Measurements from ENCODE around the gene PBX2. TPM values are rescaled to one million over a fixed set of nuclear protein-coding genes. Genes with fewer than 3 reads are reported as not detected.

PBX2 gene, protein sequence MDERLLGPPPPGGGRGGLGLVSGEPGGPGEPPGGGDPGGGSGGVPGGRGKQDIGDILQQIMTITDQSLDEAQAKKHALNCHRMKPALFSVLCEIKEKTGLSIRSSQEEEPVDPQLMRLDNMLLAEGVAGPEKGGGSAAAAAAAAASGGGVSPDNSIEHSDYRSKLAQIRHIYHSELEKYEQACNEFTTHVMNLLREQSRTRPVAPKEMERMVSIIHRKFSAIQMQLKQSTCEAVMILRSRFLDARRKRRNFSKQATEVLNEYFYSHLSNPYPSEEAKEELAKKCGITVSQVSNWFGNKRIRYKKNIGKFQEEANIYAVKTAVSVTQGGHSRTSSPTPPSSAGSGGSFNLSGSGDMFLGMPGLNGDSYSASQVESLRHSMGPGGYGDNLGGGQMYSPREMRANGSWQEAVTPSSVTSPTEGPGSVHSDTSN
- 88.1 and 92.7 TPM in 2 replicates for total RNA-seq

DNA sequence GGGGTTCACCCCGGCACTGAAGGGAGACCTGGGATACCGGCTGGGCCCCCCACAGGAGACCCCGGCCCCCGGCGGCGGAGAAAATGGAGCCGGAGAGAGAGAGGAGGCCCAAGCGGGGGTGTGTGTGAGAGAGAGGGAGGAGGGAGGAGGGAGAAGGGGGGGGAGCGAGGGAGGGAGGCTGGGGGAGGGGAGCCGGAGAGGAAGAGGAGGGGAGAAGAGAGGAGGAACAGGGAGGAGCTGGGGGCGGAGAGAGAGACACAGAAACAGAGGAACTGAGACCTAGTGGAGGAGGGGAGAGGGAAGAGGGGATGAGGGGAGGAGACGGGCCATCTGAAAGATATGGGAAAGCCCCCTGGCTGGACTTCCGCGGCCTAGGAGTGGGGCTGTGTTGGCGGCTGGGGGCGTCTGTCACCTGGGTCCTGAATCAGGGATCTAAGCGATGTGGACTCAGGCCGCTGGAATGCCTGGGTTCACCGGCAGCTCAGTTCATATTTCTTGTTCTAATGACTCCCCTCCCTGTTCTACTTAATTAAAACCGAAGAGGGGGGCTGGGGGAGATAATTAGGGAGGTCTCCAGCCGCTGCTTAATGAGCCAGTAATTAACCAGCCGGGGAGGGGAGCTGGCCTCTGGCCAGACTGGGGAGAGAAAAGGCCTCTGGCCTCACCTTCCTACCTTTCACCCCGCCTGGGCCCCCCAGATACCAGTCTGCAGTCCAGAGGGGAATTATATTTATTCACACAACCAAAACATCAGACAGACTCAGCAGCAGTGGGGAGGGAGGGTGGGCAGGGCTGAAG, at the start of gene PBX2:
PBX2 (minus strand) TSS at position 149 of the 798 bp plus-strand sequence. CDS start 287 bp downstream, outside the sequence.
- Mint-ChIP-seq H3K4me1 (peaks cover 67% of the 10 kb centered on the region), H3K27ac (peak within 1 kb of the TSS; percentile 95), H3K4me3 (peak within 1 kb of the TSS; percentile 97), H3K36me3 (ENCODE audit: low read depth) (peaks cover 47% of the 10 kb centered on the region), H3K27me3 (no peaks in the 10 kb centered on the region), H3K9me3 (no peaks in the 10 kb centered on the region)
- intact Hi-C loops (cut with micrococcal nuclease): loop anchor here (1.0 to 10.0 kb wide), 4 partner anchors 12 to 1975 kb away; partner anchors contain the start of genes ATF6B, RGL2, RNF5 and TRIM26
- peak; percentile 94 for DNase-seq

- Mint-ChIP-seq H3K9me3 (no peaks in the 10 kb centered on the region), H3K27me3 (peaks cover 18% of the 10 kb centered on the region), H3K4me1 (peaks cover 20% of the 10 kb centered on the region), H3K4me3 (no peak overlapping the region), H3K36me3 (ENCODE audit: low read depth) (no peaks in the 10 kb centered on the region), H3K27ac (no peak overlapping the region)
- DNase-seq: no peak
- intact Hi-C loops (cut with micrococcal nuclease): no loop called here
Observed at GRCh38 chr6:32239462-32239861, 49.5 kb upstream of the PBX2 start.

- Mint-ChIP-seq H3K4me1 (no peaks in the 10 kb centered on the region), H3K27me3 (peaks cover 5% of the 10 kb centered on the region), H3K27ac (no peak overlapping the region), H3K9me3 (no peaks in the 10 kb centered on the region), H3K36me3 (ENCODE audit: low read depth) (no peaks in the 10 kb centered on the region), H3K4me3 (no peak overlapping the region)
- intact Hi-C loops (cut with micrococcal nuclease): no loop called here
- no peak for DNase-seq
Observed at GRCh38 chr6:32234934-32235333, 44.9 kb upstream of the PBX2 start.

DNA sequence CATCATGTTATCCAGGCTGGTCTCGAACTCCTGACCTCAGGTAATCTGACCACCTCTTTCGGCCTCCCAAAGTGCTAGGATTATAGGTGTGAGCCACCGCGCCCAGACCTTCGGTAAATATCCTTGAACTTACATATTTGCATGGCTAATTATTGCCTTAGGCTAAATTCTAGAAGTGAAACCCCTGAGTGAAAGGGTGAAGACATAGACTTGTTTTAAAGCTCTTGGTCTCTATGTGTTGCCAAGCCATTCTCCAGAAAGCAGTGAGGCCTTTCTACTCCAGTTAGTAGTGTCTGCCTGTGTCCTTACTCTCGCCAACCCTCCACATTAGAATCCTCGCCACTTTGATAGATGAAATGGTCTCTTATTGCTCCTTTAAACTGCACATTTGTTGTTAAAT, 36.4 kb upstream of the PBX2 start:
- intact Hi-C loops (cut with micrococcal nuclease): no loop called here
- H3K4me3 Mint-ChIP-seq: no peak overlapping the region
- peaks cover 8% of the 10 kb centered on the region for H3K4me1 Mint-ChIP-seq
- no peak for DNase-seq
- H3K9me3 Mint-ChIP-seq: no peaks in the 10 kb centered on the region
- peaks cover 1% of the 10 kb centered on the region for H3K27me3 Mint-ChIP-seq
- no peak overlapping the region for H3K27ac Mint-ChIP-seq
- H3K36me3 Mint-ChIP-seq (ENCODE audit: low read depth): no peaks in the 10 kb centered on the region

- intact Hi-C loops (cut with micrococcal nuclease): no loop called here
- no peak overlapping the region for H3K4me3 Mint-ChIP-seq
- peaks cover 8% of the 10 kb centered on the region for H3K4me1 Mint-ChIP-seq
- no peak for DNase-seq
- peaks cover 1% of the 10 kb centered on the region for H3K27me3 Mint-ChIP-seq
- no peaks in the 10 kb centered on the region for H3K36me3 Mint-ChIP-seq (ENCODE audit: low read depth)
- no peak overlapping the region for H3K27ac Mint-ChIP-seq
- H3K9me3 Mint-ChIP-seq: no peaks in the 10 kb centered on the region
Observed at GRCh38 chr6:32224696-32225095, 34.7 kb upstream of the PBX2 start.

DNA sequence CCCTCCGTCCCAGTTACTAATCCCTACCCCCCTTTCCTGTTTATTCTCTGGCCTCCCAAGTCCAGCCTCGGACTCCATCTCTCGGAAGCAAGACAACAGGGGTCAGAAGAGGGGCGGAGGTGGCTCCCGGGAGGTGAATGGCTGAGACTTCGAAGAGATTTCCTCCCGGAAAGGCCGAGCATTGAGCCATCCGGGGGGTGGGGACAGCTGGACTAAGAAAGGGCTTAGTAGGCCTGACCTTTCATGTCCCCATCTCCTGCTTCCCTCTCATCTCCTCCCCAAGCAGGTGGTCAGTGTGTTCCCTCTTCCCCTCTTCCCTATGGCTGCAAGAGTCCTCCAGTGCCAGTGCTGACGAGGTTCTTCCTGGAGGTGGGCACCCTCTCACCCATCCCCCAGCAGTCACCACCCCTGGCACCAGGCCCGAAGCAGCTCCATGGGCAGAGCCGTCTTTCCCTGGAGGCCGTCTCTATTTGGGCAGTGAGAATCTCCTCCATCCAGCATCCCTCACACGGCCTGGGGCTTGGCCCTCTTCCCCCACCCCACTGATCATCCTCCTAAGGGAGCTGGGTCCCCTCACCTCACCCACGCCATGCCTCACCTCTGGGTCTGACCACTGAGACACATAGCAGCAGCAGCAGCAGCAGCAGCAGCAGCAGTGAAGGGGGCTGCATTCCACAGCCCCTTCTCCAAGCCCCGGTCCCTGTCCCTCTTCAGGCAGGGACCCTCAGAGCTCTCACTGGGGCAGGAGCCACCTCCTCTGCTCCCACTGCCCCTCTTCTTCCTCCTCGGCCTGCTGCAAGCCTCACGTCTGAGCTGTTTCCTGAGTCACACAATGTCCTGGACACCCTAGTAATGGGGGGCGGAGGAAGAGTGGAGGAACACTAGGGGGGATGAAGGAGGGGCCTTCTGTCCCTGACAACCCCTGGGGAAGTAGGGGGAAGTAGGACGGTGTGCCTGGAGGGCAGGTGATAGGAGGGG, 33.5 kb upstream of the PBX2 start, which contains the start of gene NOTCH4:
NOTCH4 (minus strand) TSS at position 810 of the 978 bp plus-strand sequence; CDS start at position 671, 139 bp downstream.
- no peak for DNase-seq
- Mint-ChIP-seq H3K27ac (no peak within 1 kb of the TSS), H3K4me1 (peaks cover 8% of the 10 kb centered on the region), H3K9me3 (no peaks in the 10 kb centered on the region), H3K4me3 (no peak within 1 kb of the TSS), H3K36me3 (ENCODE audit: low read depth) (no peaks in the 10 kb centered on the region), H3K27me3 (peaks cover 1% of the 10 kb centered on the region)
- intact Hi-C loops (cut with micrococcal nuclease): no loop called here

DNA sequence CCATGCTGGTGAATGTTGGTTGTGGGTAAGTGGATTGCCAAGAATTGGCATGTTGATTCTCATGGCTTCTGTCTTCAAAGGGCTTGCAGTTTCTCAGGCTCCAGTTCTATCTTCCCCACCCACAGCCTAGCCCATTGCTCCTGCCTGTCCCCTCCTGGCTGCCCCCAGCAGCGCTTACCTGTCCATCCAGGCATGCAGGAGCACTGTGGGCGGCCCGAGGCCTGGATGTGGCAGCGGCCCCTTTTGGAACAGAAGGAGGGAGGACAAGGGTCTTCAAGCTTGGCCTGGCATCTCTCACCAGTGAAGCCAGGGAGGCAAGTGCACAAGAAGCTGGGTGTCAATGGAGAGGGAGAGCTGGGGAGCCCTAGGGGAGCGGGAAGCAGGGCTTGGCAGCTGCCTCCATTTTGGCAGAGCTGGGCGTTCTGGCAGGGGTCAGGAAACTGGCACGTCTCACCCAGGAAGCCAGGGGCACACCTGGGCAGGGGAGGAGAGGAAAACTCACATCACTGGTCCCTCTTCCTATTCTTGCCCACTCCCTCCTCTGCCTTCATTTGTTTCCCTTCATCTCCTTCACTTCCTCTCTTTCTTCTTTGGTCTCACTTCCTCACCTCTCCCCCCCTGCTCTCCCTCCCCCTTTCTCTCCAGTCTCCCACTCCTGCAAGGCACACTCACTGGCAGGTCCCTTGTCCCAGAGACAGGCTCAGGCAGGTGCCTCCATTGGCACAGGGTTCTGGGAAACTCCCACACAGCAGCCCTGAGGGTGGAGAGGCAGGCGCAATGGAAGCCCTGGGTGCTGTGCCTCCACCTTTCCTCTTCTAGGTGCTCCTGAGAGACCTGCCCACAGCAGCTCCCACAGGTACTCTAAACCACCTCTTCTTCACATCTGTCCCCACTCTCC, 32.6 kb upstream of the PBX2 start:
- intact Hi-C loops (cut with micrococcal nuclease): no loop called here
- no peak for DNase-seq
- Mint-ChIP-seq H3K9me3 (no peaks in the 10 kb centered on the region), H3K36me3 (ENCODE audit: low read depth) (no peaks in the 10 kb centered on the region), H3K4me3 (no peak overlapping the region), H3K27ac (no peak overlapping the region), H3K4me1 (peaks cover 8% of the 10 kb centered on the region), H3K27me3 (peaks cover 1% of the 10 kb centered on the region)

DNA sequence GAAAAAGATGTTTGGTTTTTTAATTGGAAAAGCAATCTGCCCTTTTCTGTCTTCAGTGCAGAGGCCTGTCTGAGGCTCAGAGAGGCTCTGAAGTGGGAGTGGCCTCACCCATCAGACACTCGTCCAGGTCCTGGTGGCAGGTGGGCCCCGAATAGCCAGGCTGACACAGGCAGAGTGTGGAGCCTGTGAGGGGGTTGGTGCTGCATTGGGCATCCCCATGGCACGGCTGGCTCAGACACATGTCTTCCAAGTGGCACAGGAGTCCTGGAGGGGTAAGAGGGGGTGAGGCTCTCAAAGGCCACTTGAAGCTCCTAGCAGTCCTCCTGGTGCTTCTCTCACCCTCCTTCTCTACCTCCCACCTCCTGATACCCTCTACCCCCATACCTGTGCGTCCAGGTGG, 30.0 kb upstream of the PBX2 start:
- no peaks in the 10 kb centered on the region for H3K36me3 Mint-ChIP-seq (ENCODE audit: low read depth)
- H3K9me3 Mint-ChIP-seq: no peaks in the 10 kb centered on the region
- H3K4me3 Mint-ChIP-seq: no peak overlapping the region
- intact Hi-C loops (cut with micrococcal nuclease): no loop called here
- peaks cover 8% of the 10 kb centered on the region for H3K4me1 Mint-ChIP-seq
- peaks cover 2% of the 10 kb centered on the region for H3K27me3 Mint-ChIP-seq
- H3K27ac Mint-ChIP-seq: no peak overlapping the region
- no peak for DNase-seq

DNA sequence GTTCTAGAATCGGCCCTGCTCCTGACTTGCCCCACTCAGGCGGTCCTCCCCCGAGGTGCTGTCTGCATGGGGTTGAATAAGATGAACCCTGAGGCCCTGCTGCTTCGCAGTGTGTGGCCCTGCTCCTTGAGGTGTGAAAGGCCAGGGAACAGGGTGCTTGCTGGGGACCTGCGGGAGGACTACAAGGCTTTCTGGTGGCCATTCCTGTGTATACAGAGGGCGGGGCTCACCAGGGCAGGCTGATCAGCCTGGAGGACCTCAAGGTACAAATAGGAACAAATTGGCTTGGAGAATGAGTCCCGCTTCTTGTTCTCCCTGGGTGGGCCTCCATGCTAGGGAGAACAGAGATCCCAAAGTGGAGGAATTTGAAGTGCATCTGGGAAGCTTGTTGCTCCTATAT, 28.2 kb upstream of the PBX2 start:
- no peak for DNase-seq
- Mint-ChIP-seq H3K36me3 (ENCODE audit: low read depth) (no peaks in the 10 kb centered on the region), H3K4me1 (peaks cover 8% of the 10 kb centered on the region), H3K27ac (no peak overlapping the region), H3K4me3 (no peak overlapping the region), H3K9me3 (no peaks in the 10 kb centered on the region), H3K27me3 (peaks cover 3% of the 10 kb centered on the region)
- intact Hi-C loops (cut with micrococcal nuclease): no loop called here

DNA sequence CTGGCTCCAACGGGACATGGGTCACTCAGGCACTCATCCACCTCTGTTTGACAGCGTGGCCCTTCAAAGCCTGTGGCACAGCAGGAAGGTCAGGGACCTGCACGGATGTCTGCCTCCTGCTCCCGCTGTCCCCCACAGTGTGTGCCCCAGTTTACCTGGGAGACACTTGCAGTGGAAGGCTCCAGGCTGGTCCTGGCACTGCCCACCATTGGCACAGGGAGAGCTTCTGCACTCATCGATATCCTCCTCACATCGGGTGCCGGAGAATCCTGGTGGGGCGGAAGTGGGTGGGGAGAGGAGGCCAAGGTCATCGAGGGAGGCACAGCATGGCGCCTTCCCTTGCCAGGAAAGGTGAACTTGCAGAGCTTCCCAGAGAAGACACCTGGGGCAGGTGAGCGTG, 27.0 kb upstream of the PBX2 start:
- H3K4me3 Mint-ChIP-seq: no peak overlapping the region
- DNase-seq: no peak

DNA sequence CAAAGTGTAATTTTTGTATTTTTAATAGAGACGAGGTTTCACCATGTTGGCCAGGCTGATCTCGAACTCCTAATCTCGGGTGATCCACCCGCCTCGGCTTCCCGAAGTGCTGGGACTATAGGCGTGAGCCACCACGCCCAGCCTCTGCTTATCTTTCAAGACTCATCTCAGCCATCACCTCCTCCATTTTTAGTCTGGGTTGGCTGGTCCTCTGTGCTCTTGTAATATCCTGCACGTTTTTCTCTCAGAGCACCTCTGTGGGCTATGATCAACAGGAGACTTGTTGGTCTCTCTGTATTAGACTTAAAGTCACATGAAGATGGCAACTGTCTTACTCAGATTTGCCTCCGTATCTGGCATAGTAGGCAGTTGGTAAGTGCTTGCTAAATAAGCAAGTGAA, 26.3 kb upstream of the PBX2 start:
- Mint-ChIP-seq H3K36me3 (ENCODE audit: low read depth) (no peaks in the 10 kb centered on the region), H3K27me3 (peaks cover 3% of the 10 kb centered on the region), H3K4me1 (no peaks in the 10 kb centered on the region), H3K9me3 (no peaks in the 10 kb centered on the region), H3K4me3 (no peak overlapping the region), H3K27ac (no peak overlapping the region)
- DNase-seq: no peak
- intact Hi-C loops (cut with micrococcal nuclease): no loop called here

More for the DNA sequence above, 27.0 kb upstream of the PBX2 start:
- Mint-ChIP-seq H3K9me3 (no peaks in the 10 kb centered on the region), H3K4me1 (no peaks in the 10 kb centered on the region), H3K36me3 (ENCODE audit: low read depth) (no peaks in the 10 kb centered on the region), H3K27me3 (peaks cover 3% of the 10 kb centered on the region), H3K27ac (no peak overlapping the region)
- intact Hi-C loops (cut with micrococcal nuclease): no loop called here

GRCh38 chr6:32215617-32216016, 25.6 kb upstream of the PBX2 start:
- Mint-ChIP-seq H3K4me1 (no peaks in the 10 kb centered on the region), H3K27ac (no peak overlapping the region), H3K27me3 (peaks cover 3% of the 10 kb centered on the region), H3K4me3 (no peak overlapping the region), H3K36me3 (ENCODE audit: low read depth) (no peaks in the 10 kb centered on the region), H3K9me3 (no peaks in the 10 kb centered on the region)
- no peak for DNase-seq
- intact Hi-C loops (cut with micrococcal nuclease): no loop called here

Measured in activated CD4-positive, alpha-beta T cell treated with anti-CD3 and anti-CD28 coated beads, Interleukin-2, amount 10 ng/mL, durations not matched to agents 24 days and 14 days (primary cell).